Neural progenitor cell (in vitro differentiated cells): Measurements from ENCODE around the gene SLTM. TPM values are rescaled to one million over a fixed set of nuclear protein-coding genes. Genes with fewer than 3 reads are reported as not detected.
A peak's percentile ranks its signal among the peaks of the same experiment; 100 is the strongest.
"Not testable (repeated sequence)": the region's sequence is repeated elsewhere in the genome, so short reads cannot be mapped to it uniquely, and the experiment has no call there.

Source experiments
- DNase-seq: peaks from one replicate; pipeline ENCODE4 v3.0.0-alpha.2; 2016; ENCODE audit warnings: low spot score
- H2AFZ ChIP-seq: fragments of 200-600 bp; sonication (generic); replicated peaks from 2 replicates; pipeline ENCODE4 v1.6.1; 2016; ENCODE audit warnings: antibody characterized with exemption
- H3F3A ChIP-seq: fragments of 200-600 bp; sonication (generic); 2 replicates; pipeline ENCODE4 v1.6.1; 2016; ENCODE audit warnings: antibody characterized with exemption, low read depth
- H3K27ac ChIP-seq: fragments of 200-600 bp; sonication (generic); 2 replicates; pipeline ENCODE4 v1.5.1; 2016; ENCODE audit warnings: mild to moderate bottlenecking
- H3K27me3 ChIP-seq: fragments of 200-600 bp; sonication (generic); 2 replicates; pipeline ENCODE4 v1.6.1; 2016; ENCODE audit warnings: mild to moderate bottlenecking, moderate library complexity
- H3K36me3 ChIP-seq: fragments of 200-600 bp; sonication (generic); 2 replicates; pipeline ENCODE4 v1.5.1; 2016
- H3K4me1 ChIP-seq: fragments of 200-600 bp; sonication (generic); 2 replicates; pipeline ENCODE4 v1.6.1; 2016; ENCODE audit warnings: mixed run types
- H3K4me2 ChIP-seq: fragments of 200-600 bp; sonication (generic); 2 replicates; pipeline ENCODE4 v1.6.1; 2016
- H3K4me3 ChIP-seq: fragments of 200-600 bp; sonication (generic); 2 replicates; pipeline ENCODE4 v1.5.1; 2016
- H3K79me2 ChIP-seq: fragments of 200-600 bp; sonication (generic); 2 replicates; pipeline ENCODE4 v1.6.1; 2016; ENCODE audit warnings: low read depth
- H3K9ac ChIP-seq: fragments of 200-600 bp; sonication (generic); 2 replicates; pipeline ENCODE4 v1.6.1; 2016
- H3K9me3 ChIP-seq: fragments of 200-600 bp; sonication (generic); 2 replicates; pipeline ENCODE4 v1.5.1; 2016; ENCODE audit warnings: low read depth
- H4K20me1 ChIP-seq: fragments of 200-600 bp; sonication (generic); 2 replicates; pipeline ENCODE4 v1.6.1; 2016; ENCODE audit warnings: low read depth
- H3K27ac Mint-ChIP-seq: 3 replicates; pipeline ENCODE4 v1.8.0; 2021; ENCODE audit warnings: mixed read lengths
- H3K27me3 Mint-ChIP-seq: 2 replicates; pipeline ENCODE4 v1.8.0; 2022; ENCODE audit warnings: low read depth, mild to moderate bottlenecking, inconsistent platforms, moderate library complexity, mixed read lengths; ENCODE audit not compliant: insufficient read depth
- H3K36me3 Mint-ChIP-seq: 3 replicates; pipeline ENCODE4 v1.8.0; 2021; ENCODE audit warnings: mixed read lengths
- H3K4me1 Mint-ChIP-seq: 3 replicates; pipeline ENCODE4 v1.8.0; 2021; ENCODE audit warnings: mixed read lengths
- H3K4me3 Mint-ChIP-seq: 3 replicates; pipeline ENCODE4 v1.8.0; 2021; ENCODE audit warnings: mild to moderate bottlenecking, moderate library complexity, mixed read lengths
- H3K9me3 Mint-ChIP-seq: 3 replicates; pipeline ENCODE4 v1.8.0; 2020; ENCODE audit warnings: mixed read lengths
- CTCF ChIP-seq: fragments of 200-600 bp; sonication (generic); IDR thresholded peaks from 2 replicates; pipeline ENCODE4 v1.5.1; 2017; ENCODE audit warnings: antibody characterized with exemption, mild to moderate bottlenecking
- EZH2 ChIP-seq: fragments of 200-600 bp; sonication (generic); IDR thresholded peaks from 2 replicates; pipeline ENCODE4 v1.6.1; 2017; ENCODE audit warnings: antibody characterized with exemption, mild to moderate bottlenecking, moderate library complexity
- EZH2phosphoT487 ChIP-seq: fragments of 200-600 bp; sonication (generic); IDR thresholded peaks from 2 replicates; pipeline ENCODE4 v1.6.1; 2017; ENCODE audit warnings: antibody characterized with exemption
- total RNA-seq: library from RNA; depleted of rRNA; stranded (reverse); fragments of >200 nt; gene quantifications from 2 replicates; pipeline ENCODE4 v1.2.3, GENCODE V29; 2015; ENCODE audit warnings: low replicate concordance

Gene SLTM
- total RNA-seq, 1 donor from 2014 or later = 152 TPM

GRCh38 chr15:58865425-58865880 lies 68.0 kb downstream of the SLTM start:
- H3K27me3 Mint-ChIP-seq = peaks cover 3% of the 10 kb centered on the region
- H3K4me1 ChIP-seq = no peaks in the 10 kb centered on the region
- no peak overlapping the region for H3K4me2 ChIP-seq
- no peak overlapping the region for H3K4me3 Mint-ChIP-seq
- no peaks in the 10 kb centered on the region for H3F3A ChIP-seq
- H3K36me3 ChIP-seq = no peaks in the 10 kb centered on the region
- H3K79me2 ChIP-seq = no peaks in the 10 kb centered on the region
- peaks cover 8% of the 10 kb centered on the region for H3K36me3 Mint-ChIP-seq
- H3K27me3 ChIP-seq = no peaks in the 10 kb centered on the region
- H3K9me3 ChIP-seq = no peaks in the 10 kb centered on the region
- H3K4me1 Mint-ChIP-seq = peaks cover 6% of the 10 kb centered on the region
- H3K9ac ChIP-seq = no peak overlapping the region
- H4K20me1 ChIP-seq = no peaks in the 10 kb centered on the region
- H3K27ac Mint-ChIP-seq = peak overlapping the region; percentile 33
- DNase-seq = no peak
- no peak overlapping the region for H3K4me3 ChIP-seq
- no peak overlapping the region for H3K27ac ChIP-seq
- TF ChIP-seq EZH2phosphoT487 = no peak
- no peak for TF ChIP-seq EZH2
- no peak for TF ChIP-seq CTCF
- peak overlapping the region; percentile 88 for H2AFZ ChIP-seq
- H3K9me3 Mint-ChIP-seq = no peaks in the 10 kb centered on the region

GRCh38 chr15:58864602-58865424 lies 68.7 kb downstream of the SLTM start:
- Mint-ChIP-seq H3K27me3 (peaks cover 3% of the 10 kb centered on the region), H3K4me3 (no peak overlapping the region), H3K9me3 (no peaks in the 10 kb centered on the region), H3K36me3 (peaks cover 8% of the 10 kb centered on the region), H3K27ac (peak overlapping the region; percentile 61), H3K4me1 (peaks cover 6% of the 10 kb centered on the region)
- Histone ChIP-seq H4K20me1 (no peaks in the 10 kb centered on the region), H3K9me3 (no peaks in the 10 kb centered on the region), H3K27ac (no peak overlapping the region), H3F3A (no peaks in the 10 kb centered on the region), H2AFZ (peak overlapping the region; percentile 88), H3K4me3 (no peak overlapping the region), H3K4me2 (no peak overlapping the region), H3K27me3 (no peaks in the 10 kb centered on the region), H3K9ac (no peak overlapping the region), H3K79me2 (no peaks in the 10 kb centered on the region), H3K4me1 (no peaks in the 10 kb centered on the region), H3K36me3 (no peaks in the 10 kb centered on the region)
- TF ChIP-seq EZH2phosphoT487 (no peak), EZH2 (no peak), CTCF (no peak)
- DNase-seq = peak; percentile 39

- Mint-ChIP-seq H3K27me3 (peaks cover 1% of the 10 kb centered on the region), H3K9me3 (no peaks in the 10 kb centered on the region), H3K4me1 (peaks cover 6% of the 10 kb centered on the region), H3K36me3 (peaks cover 3% of the 10 kb centered on the region), H3K27ac (no peak overlapping the region), H3K4me3 (no peak overlapping the region)
- no peak overlapping the region for H3K27ac ChIP-seq
- no peaks in the 10 kb centered on the region for H3K9me3 ChIP-seq
- H3K36me3 ChIP-seq = no peaks in the 10 kb centered on the region
- H2AFZ ChIP-seq = no peak overlapping the region
- TF ChIP-seq EZH2 (no peak), CTCF (no peak), EZH2phosphoT487 (no peak)
- H3K4me1 ChIP-seq = no peaks in the 10 kb centered on the region
- no peak overlapping the region for H3K4me3 ChIP-seq
- no peaks in the 10 kb centered on the region for H4K20me1 ChIP-seq
- H3K27me3 ChIP-seq = no peaks in the 10 kb centered on the region
- no peaks in the 10 kb centered on the region for H3K79me2 ChIP-seq
- H3K9ac ChIP-seq = no peak overlapping the region
- DNase-seq = no peak
- no peaks in the 10 kb centered on the region for H3F3A ChIP-seq
- H3K4me2 ChIP-seq = no peak overlapping the region
These were observed 71.2 kb downstream of the SLTM start for GRCh38 chr15:58862326-58862725.

GRCh38 chr15:58856621-58857020 lies 76.9 kb downstream of the SLTM start:
- not testable (repeated sequence) for H3K4me1 ChIP-seq, H3K9ac ChIP-seq, H3K4me2 ChIP-seq, H4K20me1 ChIP-seq, H3K27ac ChIP-seq, H3K4me3 Mint-ChIP-seq, H3K79me2 ChIP-seq, H2AFZ ChIP-seq, H3K9me3 Mint-ChIP-seq, H3K27me3 ChIP-seq, H3K36me3 ChIP-seq, H3K9me3 ChIP-seq, H3K27me3 Mint-ChIP-seq, H3K27ac Mint-ChIP-seq, DNase-seq, H3F3A ChIP-seq, H3K36me3 Mint-ChIP-seq, H3K4me3 ChIP-seq, H3K4me1 Mint-ChIP-seq
